Epithelial cell of proximal tubule (primary cell): Measurements from ENCODE around the gene PAX7. TPM values are rescaled to one million over a fixed set of nuclear protein-coding genes. Genes with fewer than 3 reads are reported as not detected.

Experiments
- DNase-seq: peaks from one replicate; pipeline ENCODE4 v3.0.0-alpha.2; 2011; ENCODE audit warnings: low read depth
- H3K4me3 ChIP-seq: 2 replicates; pipeline ENCODE4 v1.5.1; 2011; ENCODE audit warnings: low read depth, mild to moderate bottlenecking, low read length
- CTCF ChIP-seq: conservative IDR thresholded peaks from 2 replicates; pipeline ENCODE4 v1.5.1; 2012; ENCODE audit warnings: low read depth, mild to moderate bottlenecking, low read length
- total RNA-seq: library from RNA; depleted of rRNA; stranded (reverse); fragments of >200 nt; gene quantifications from 2 replicates; pipeline ENCODE4 v1.2.3, GENCODE V29; 2015

Gene PAX7
- total RNA-seq, 1 donor from 2014 or later = not detected

GRCh38 chr1:18705811-18706210 lies 75.2 kb downstream of the PAX7 start:
- no peak for DNase-seq
- no peak for TF ChIP-seq CTCF
- no peak overlapping the region for H3K4me3 ChIP-seq

GRCh38 chr1:18707696-18708257 lies 77.1 kb downstream of the PAX7 start:
- no peak overlapping the region for H3K4me3 ChIP-seq
- DNase-seq = no peak
- TF ChIP-seq CTCF = no peak

- no peak overlapping the region for H3K4me3 ChIP-seq
- DNase-seq = no peak
- no peak for TF ChIP-seq CTCF
These were observed 79.4 kb downstream of the PAX7 start for GRCh38 chr1:18710002-18710401.

- DNase-seq = no peak
- H3K4me3 ChIP-seq = no peak overlapping the region
- no peak for TF ChIP-seq CTCF
These were observed 80.4 kb downstream of the PAX7 start for GRCh38 chr1:18711003-18711402.

GRCh38 chr1:18711536-18712251 lies 81.0 kb downstream of the PAX7 start:
- no peak overlapping the region for H3K4me3 ChIP-seq
- TF ChIP-seq CTCF = no peak
- no peak for DNase-seq

GRCh38 chr1:18712252-18712600 lies 81.6 kb downstream of the PAX7 start:
- DNase-seq = no peak
- TF ChIP-seq CTCF = no peak
- no peak overlapping the region for H3K4me3 ChIP-seq
